Measurements from ENCODE around the gene ZKSCAN5. TPM values are rescaled to one million over a fixed set of nuclear protein-coding genes. Genes with fewer than 3 reads are reported as not detected.
A peak's percentile ranks its signal among the peaks of the same experiment; 100 is the strongest.

The ZKSCAN5 gene
- polyA plus RNA-seq, 3 donors, result 1.6 to 2.9 (median 2.2) TPM

DNA sequence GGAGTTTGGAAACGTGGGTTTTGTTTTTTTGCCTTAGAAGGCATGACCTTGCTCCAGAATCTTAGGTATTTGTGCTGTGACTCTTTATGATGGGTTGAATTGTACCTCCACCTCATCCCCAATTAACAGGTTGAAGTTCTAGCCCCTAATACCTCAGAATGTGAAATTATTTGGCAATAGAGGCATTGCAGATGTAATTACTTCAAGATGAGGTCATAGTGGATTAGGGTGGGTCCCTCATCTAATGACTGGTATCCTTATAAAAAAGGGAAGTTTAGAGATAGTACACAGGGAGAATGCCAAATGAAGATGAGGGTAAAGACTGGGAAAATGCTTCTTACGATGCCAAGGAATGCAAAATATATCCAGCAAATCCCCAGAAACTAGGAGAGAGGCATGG, 50.5 kb downstream of the ZKSCAN5 start:
- Histone ChIP-seq H3K4me2 (replicated peaks; ENCODE audit: extremely low read depth, low read length, poor library complexity, severe bottlenecking) (no peak overlapping the region), H3K79me2 (ENCODE audit: insufficient read depth, low read length) (peaks cover 64% of the 10 kb centered on the region)
- no CpG with 5 or more reads among the region's 2 CpGs for WGBS (ENCODE audit: insufficient coverage)

DNA sequence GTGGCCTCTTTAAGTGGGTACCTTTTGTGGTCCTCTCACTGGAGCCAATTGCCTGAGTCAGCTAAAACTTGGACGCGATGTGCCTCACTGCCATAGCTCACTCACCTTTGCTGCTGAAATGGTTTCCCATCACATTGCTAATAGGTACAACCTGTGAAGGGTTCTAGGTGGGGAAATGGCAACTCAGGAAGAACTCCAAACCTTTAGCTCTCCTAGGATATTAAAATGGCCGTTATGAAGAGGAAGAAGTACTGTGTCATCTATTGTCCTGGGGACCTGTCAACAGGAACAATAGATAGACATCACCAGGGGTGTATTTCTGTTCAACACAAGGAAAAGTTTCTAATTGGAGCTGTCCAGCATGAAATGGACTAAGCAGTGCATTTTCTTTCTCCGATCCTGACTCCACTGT, 52.7 kb downstream of the ZKSCAN5 start:
- H3K4me1 ChIP-seq (ENCODE audit: control insufficient read depth in 1 of 2, insufficient read depth in 2 of 2, low read length in 2 of 2), result peaks cover 28 to 54% of the 10 kb centered on the region in 2 donors
- H4K20me1 ChIP-seq (ENCODE audit: insufficient read depth, low read length), result peaks cover 6% of the 10 kb centered on the region
- TF ChIP-seq, protein P1, sequence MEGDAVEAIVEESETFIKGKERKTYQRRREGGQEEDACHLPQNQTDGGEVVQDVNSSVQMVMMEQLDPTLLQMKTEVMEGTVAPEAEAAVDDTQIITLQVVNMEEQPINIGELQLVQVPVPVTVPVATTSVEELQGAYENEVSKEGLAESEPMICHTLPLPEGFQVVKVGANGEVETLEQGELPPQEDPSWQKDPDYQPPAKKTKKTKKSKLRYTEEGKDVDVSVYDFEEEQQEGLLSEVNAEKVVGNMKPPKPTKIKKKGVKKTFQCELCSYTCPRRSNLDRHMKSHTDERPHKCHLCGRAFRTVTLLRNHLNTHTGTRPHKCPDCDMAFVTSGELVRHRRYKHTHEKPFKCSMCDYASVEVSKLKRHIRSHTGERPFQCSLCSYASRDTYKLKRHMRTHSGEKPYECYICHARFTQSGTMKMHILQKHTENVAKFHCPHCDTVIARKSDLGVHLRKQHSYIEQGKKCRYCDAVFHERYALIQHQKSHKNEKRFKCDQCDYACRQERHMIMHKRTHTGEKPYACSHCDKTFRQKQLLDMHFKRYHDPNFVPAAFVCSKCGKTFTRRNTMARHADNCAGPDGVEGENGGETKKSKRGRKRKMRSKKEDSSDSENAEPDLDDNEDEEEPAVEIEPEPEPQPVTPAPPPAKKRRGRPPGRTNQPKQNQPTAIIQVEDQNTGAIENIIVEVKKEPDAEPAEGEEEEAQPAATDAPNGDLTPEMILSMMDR (IDR thresholded peaks at IDR 0.05), result no peak
- peaks cover 65% of the 10 kb centered on the region for H3K79me2 ChIP-seq (ENCODE audit: insufficient read depth, low read length)
- Mint-ChIP-seq H3K27ac (peak overlapping the region; percentile 97 to 100 (median 99)), H3K4me1 (peaks cover 51% of the 10 kb centered on the region), H3K9me3 (no peaks in the 10 kb centered on the region), H3K36me3 (peaks cover 37 to 44% of the 10 kb centered on the region in 2 donors), H3K4me3 (peak overlapping the region; percentile 94 to 99), H3K27me3 (ENCODE audit: low read depth in 3 of 3) (peaks cover 0 to 2% (median 0%) of the 10 kb centered on the region in 3 donors)
- H3K4me2 ChIP-seq (replicated peaks; ENCODE audit: extremely low read depth, low read length, poor library complexity, severe bottlenecking), result peak overlapping the region; percentile 92
- DNase-seq, result no peak
- H3K9me3 ChIP-seq (replicated peaks in 1 of 2; ENCODE audit: control insufficient read depth in 1 of 2, insufficient read depth in 1 of 2, low read length in 2 of 2), result no peaks in the 10 kb centered on the region
- peak overlapping the region in 1 of 2 donors; percentile 99 for H3K27ac ChIP-seq (ENCODE audit: low read depth in 1 of 2, low read length in 2 of 2)
- intact Hi-C loops (cut with micrococcal nuclease), result loop anchor here in 1 of 2 donors (5.0 kb wide), 1 partner anchor 60 kb away; the partner anchor contains the start of gene ZSCAN25
- H2AFZ ChIP-seq (ENCODE audit: insufficient read depth, low read depth, low read length, poor library complexity, severe bottlenecking), result peak overlapping the region; percentile 94
- no peaks in the 10 kb centered on the region for H3K27me3 ChIP-seq (ENCODE audit: control insufficient read depth in 2 of 2, insufficient read depth in 2 of 2, low read length in 2 of 2)
- WGBS (ENCODE audit: insufficient coverage), result 40% methylated on average over 1 of the region's 4 CpGs
- H3K36me3 ChIP-seq (replicated peaks in 1 of 2; ENCODE audit: control insufficient read depth in 1 of 2, insufficient read depth in 2 of 2, low read length in 2 of 2), result peaks cover 19 to 34% of the 10 kb centered on the region in 2 donors
- H3K9ac ChIP-seq (ENCODE audit: insufficient read depth, low read length, poor library complexity, severe bottlenecking), result peak overlapping the region; percentile 96
- H3K4me3 ChIP-seq (replicated peaks in 1 of 3; ENCODE audit: low read depth in 2 of 3, low read length in 3 of 3), result peak overlapping the region; percentile 71 to 97 (median 80)

More for the DNA sequence above, 50.5 kb downstream of the ZKSCAN5 start:
- Histone ChIP-seq H4K20me1 (ENCODE audit: insufficient read depth, low read length) (no peaks in the 10 kb centered on the region), H3K27ac (ENCODE audit: low read depth in 1 of 2, low read length in 2 of 2) (peak overlapping the region in 1 of 2 donors; percentile 67), H3K9ac (ENCODE audit: insufficient read depth, low read length, poor library complexity, severe bottlenecking) (no peak overlapping the region), H2AFZ (ENCODE audit: insufficient read depth, low read depth, low read length, poor library complexity, severe bottlenecking) (no peak overlapping the region), H3K9me3 (replicated peaks in 1 of 2; ENCODE audit: control insufficient read depth in 1 of 2, insufficient read depth in 1 of 2, low read length in 2 of 2) (no peaks in the 10 kb centered on the region), H3K27me3 (ENCODE audit: control insufficient read depth in 2 of 2, insufficient read depth in 2 of 2, low read length in 2 of 2) (no peaks in the 10 kb centered on the region), H3K36me3 (replicated peaks in 1 of 2; ENCODE audit: control insufficient read depth in 1 of 2, insufficient read depth in 2 of 2, low read length in 2 of 2) (peaks cover 0 to 14% of the 10 kb centered on the region in 2 donors), H3K4me1 (ENCODE audit: control insufficient read depth in 1 of 2, insufficient read depth in 2 of 2, low read length in 2 of 2) (peaks cover 32 to 55% of the 10 kb centered on the region in 2 donors), H3K4me3 (replicated peaks in 1 of 3; ENCODE audit: low read depth in 2 of 3, low read length in 3 of 3) (no peak overlapping the region)
- Mint-ChIP-seq H3K4me1 (peaks cover 44% of the 10 kb centered on the region), H3K4me3 (no peak overlapping the region), H3K27me3 (ENCODE audit: low read depth in 3 of 3) (no peaks in the 10 kb centered on the region), H3K36me3 (peaks cover 21 to 24% of the 10 kb centered on the region in 2 donors), H3K27ac (peak overlapping the region; percentile 21 to 80 (median 40)), H3K9me3 (no peaks in the 10 kb centered on the region)
- TF ChIP-seq, protein P1 (IDR thresholded peaks at IDR 0.05), result no peak
- peak; percentile 15 to 39 (median 22) for DNase-seq
- intact Hi-C loops (cut with micrococcal nuclease), result loop anchor here in 1 of 2 donors (5.0 kb wide), 1 partner anchor 62 kb away; the partner anchor contains the start of gene ZSCAN25

Data from CD14-positive monocyte (primary cell).